ENCODE data around the gene LEMD3. TPM values are rescaled to one million over a fixed set of nuclear protein-coding genes. Genes with fewer than 3 reads are reported as not detected.

The LEMD3 gene
- total and polyA plus RNA-seq, 4 donors = 29.0 to 53.4 (median 34.5) TPM

- Histone ChIP-seq H3K4me3 (ENCODE audit: low read depth, low read length) (no peak overlapping the region), H3K36me3 (ENCODE audit: control insufficient read depth, insufficient read depth, low read length) (no peaks in the 10 kb centered on the region), H3K9me3 (ENCODE audit: control insufficient read depth, insufficient read depth, low read length) (no peaks in the 10 kb centered on the region), H3K27ac (ENCODE audit: low read depth, low read length) (no peak overlapping the region), H3K27me3 (ENCODE audit: control insufficient read depth, insufficient read depth, low read length) (no peaks in the 10 kb centered on the region), H3K4me1 (ENCODE audit: control insufficient read depth, insufficient read depth, low read length) (no peaks in the 10 kb centered on the region)
- WGBS (ENCODE audit: insufficient coverage) = no CpG with 5 or more reads among the region's 2 CpGs
- DNase-seq (ENCODE audit: low read depth in 4 of 6, low spot score in 6 of 6) = no peak
These were observed 5.1 kb upstream of the LEMD3 start for GRCh38 chr12:65164244-65164643.

GRCh38 chr12:65164774-65165173 lies 4.6 kb upstream of the LEMD3 start:
- no peaks in the 10 kb centered on the region for H3K9me3 ChIP-seq (ENCODE audit: control insufficient read depth, insufficient read depth, low read length)
- no peak for DNase-seq (ENCODE audit: low read depth in 4 of 6, low spot score in 6 of 6)
- no peak overlapping the region for H3K4me3 ChIP-seq (ENCODE audit: low read depth, low read length)
- no peak overlapping the region for H3K27ac ChIP-seq (ENCODE audit: low read depth, low read length)
- no peaks in the 10 kb centered on the region for H3K4me1 ChIP-seq (ENCODE audit: control insufficient read depth, insufficient read depth, low read length)
- no peaks in the 10 kb centered on the region for H3K36me3 ChIP-seq (ENCODE audit: control insufficient read depth, insufficient read depth, low read length)
- H3K27me3 ChIP-seq (ENCODE audit: control insufficient read depth, insufficient read depth, low read length) = no peaks in the 10 kb centered on the region

- H3K27me3 ChIP-seq (ENCODE audit: control insufficient read depth, insufficient read depth, low read length) = no peaks in the 10 kb centered on the region
- peak overlapping the region; percentile 96 for H3K27ac ChIP-seq (ENCODE audit: low read depth, low read length)
- peaks cover 2% of the 10 kb centered on the region for H3K36me3 ChIP-seq (ENCODE audit: control insufficient read depth, insufficient read depth, low read length)
- WGBS (ENCODE audit: insufficient coverage) = 15% methylated on average over 9 of the region's 11 CpGs
- H3K4me1 ChIP-seq (ENCODE audit: control insufficient read depth, insufficient read depth, low read length) = peaks cover 3% of the 10 kb centered on the region
- H3K4me3 ChIP-seq (ENCODE audit: low read depth, low read length) = peak overlapping the region; percentile 85
- H3K9me3 ChIP-seq (ENCODE audit: control insufficient read depth, insufficient read depth, low read length) = no peaks in the 10 kb centered on the region
- peak in 2 of 6 donors; percentile 2 to 7 for DNase-seq (ENCODE audit: low read depth in 4 of 6, low spot score in 6 of 6)
These were observed 583 bp upstream of the LEMD3 start for GRCh38 chr12:65168681-65169319.

- DNase-seq (ENCODE audit: low read depth in 4 of 6, low spot score in 6 of 6) = peak; percentile 13 to 71 (median 26)
- H3K9me3 ChIP-seq (ENCODE audit: control insufficient read depth, insufficient read depth, low read length) = no peaks in the 10 kb centered on the region
- no peaks in the 10 kb centered on the region for H3K27me3 ChIP-seq (ENCODE audit: control insufficient read depth, insufficient read depth, low read length)
- H3K27ac ChIP-seq (ENCODE audit: low read depth, low read length) = peak overlapping the region; percentile 96
- H3K36me3 ChIP-seq (ENCODE audit: control insufficient read depth, insufficient read depth, low read length) = peaks cover 4% of the 10 kb centered on the region
- peaks cover 3% of the 10 kb centered on the region for H3K4me1 ChIP-seq (ENCODE audit: control insufficient read depth, insufficient read depth, low read length)
- H3K4me3 ChIP-seq (ENCODE audit: low read depth, low read length) = peak overlapping the region; percentile 85
- 0% methylated on average over 43 of the region's 47 CpGs for WGBS (ENCODE audit: insufficient coverage)
These were observed 962 bp downstream of the LEMD3 start for GRCh38 chr12:65170209-65170881.

GRCh38 chr12:65171073-65171472 lies 1.7 kb downstream of the LEMD3 start:
- Histone ChIP-seq H3K9me3 (ENCODE audit: control insufficient read depth, insufficient read depth, low read length) (no peaks in the 10 kb centered on the region), H3K4me3 (ENCODE audit: low read depth, low read length) (peak overlapping the region; percentile 85), H3K27ac (ENCODE audit: low read depth, low read length) (no peak overlapping the region), H3K27me3 (ENCODE audit: control insufficient read depth, insufficient read depth, low read length) (no peaks in the 10 kb centered on the region), H3K4me1 (ENCODE audit: control insufficient read depth, insufficient read depth, low read length) (peaks cover 3% of the 10 kb centered on the region), H3K36me3 (ENCODE audit: control insufficient read depth, insufficient read depth, low read length) (peaks cover 6% of the 10 kb centered on the region)
- peak in 2 of 6 donors; percentile 15 for DNase-seq (ENCODE audit: low read depth in 4 of 6, low spot score in 6 of 6)
- 86% methylated on average over 1 of the region's 8 CpGs for WGBS (ENCODE audit: insufficient coverage)

GRCh38 chr12:65171870-65172269 lies 2.5 kb downstream of the LEMD3 start:
- peaks cover 6% of the 10 kb centered on the region for H3K36me3 ChIP-seq (ENCODE audit: control insufficient read depth, insufficient read depth, low read length)
- no peaks in the 10 kb centered on the region for H3K27me3 ChIP-seq (ENCODE audit: control insufficient read depth, insufficient read depth, low read length)
- WGBS (ENCODE audit: insufficient coverage) = 83% methylated on average over 1 of the region's 3 CpGs
- H3K4me1 ChIP-seq (ENCODE audit: control insufficient read depth, insufficient read depth, low read length) = peaks cover 3% of the 10 kb centered on the region
- peak overlapping the region; percentile 2 for H3K4me3 ChIP-seq (ENCODE audit: low read depth, low read length)
- H3K9me3 ChIP-seq (ENCODE audit: control insufficient read depth, insufficient read depth, low read length) = no peaks in the 10 kb centered on the region
- H3K27ac ChIP-seq (ENCODE audit: low read depth, low read length) = no peak overlapping the region
- no peak for DNase-seq (ENCODE audit: low read depth in 4 of 6, low spot score in 6 of 6)

GRCh38 chr12:65175385-65175784 lies 6.0 kb downstream of the LEMD3 start:
- Histone ChIP-seq H3K27ac (ENCODE audit: low read depth, low read length) (no peak overlapping the region), H3K4me3 (ENCODE audit: low read depth, low read length) (no peak overlapping the region), H3K4me1 (ENCODE audit: control insufficient read depth, insufficient read depth, low read length) (peaks cover 3% of the 10 kb centered on the region), H3K9me3 (ENCODE audit: control insufficient read depth, insufficient read depth, low read length) (no peaks in the 10 kb centered on the region), H3K27me3 (ENCODE audit: control insufficient read depth, insufficient read depth, low read length) (no peaks in the 10 kb centered on the region), H3K36me3 (ENCODE audit: control insufficient read depth, insufficient read depth, low read length) (peaks cover 4% of the 10 kb centered on the region)
- no peak for DNase-seq (ENCODE audit: low read depth in 4 of 6, low spot score in 6 of 6)

GRCh38 chr12:65182012-65182739 lies 12.8 kb downstream of the LEMD3 start:
- Histone ChIP-seq H3K4me3 (ENCODE audit: low read depth, low read length) (no peak overlapping the region), H3K27ac (ENCODE audit: low read depth, low read length) (no peak overlapping the region), H3K36me3 (ENCODE audit: control insufficient read depth, insufficient read depth, low read length) (no peaks in the 10 kb centered on the region), H3K4me1 (ENCODE audit: control insufficient read depth, insufficient read depth, low read length) (no peaks in the 10 kb centered on the region), H3K9me3 (ENCODE audit: control insufficient read depth, insufficient read depth, low read length) (no peaks in the 10 kb centered on the region), H3K27me3 (ENCODE audit: control insufficient read depth, insufficient read depth, low read length) (no peaks in the 10 kb centered on the region)
- WGBS (ENCODE audit: insufficient coverage) = no CpG with 5 or more reads among the region's 3 CpGs
- DNase-seq (ENCODE audit: low read depth in 4 of 6, low spot score in 6 of 6) = no peak

- Histone ChIP-seq H3K4me3 (ENCODE audit: low read depth, low read length) (no peak overlapping the region), H3K36me3 (ENCODE audit: control insufficient read depth, insufficient read depth, low read length) (no peaks in the 10 kb centered on the region), H3K27me3 (ENCODE audit: control insufficient read depth, insufficient read depth, low read length) (no peaks in the 10 kb centered on the region), H3K9me3 (ENCODE audit: control insufficient read depth, insufficient read depth, low read length) (no peaks in the 10 kb centered on the region), H3K27ac (ENCODE audit: low read depth, low read length) (no peak overlapping the region), H3K4me1 (ENCODE audit: control insufficient read depth, insufficient read depth, low read length) (no peaks in the 10 kb centered on the region)
- DNase-seq (ENCODE audit: low read depth in 4 of 6, low spot score in 6 of 6) = no peak
- WGBS (ENCODE audit: insufficient coverage) = no CpG with 5 or more reads among the region's 5 CpGs
These were observed 14.9 kb downstream of the LEMD3 start for GRCh38 chr12:65184176-65184857.
